GM21529 (cell line): ENCODE results near the gene PPP1R14B.

Experiments
- ATAC-seq: cut with Tn5 transposase; IDR thresholded peaks from one replicate; pipeline ENCODE4 v1.9.1; 2021; ENCODE audit not compliant: unreplicated experiment

PPP1R14B gene, protein sequence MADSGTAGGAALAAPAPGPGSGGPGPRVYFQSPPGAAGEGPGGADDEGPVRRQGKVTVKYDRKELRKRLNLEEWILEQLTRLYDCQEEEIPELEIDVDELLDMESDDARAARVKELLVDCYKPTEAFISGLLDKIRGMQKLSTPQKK

DNA sequence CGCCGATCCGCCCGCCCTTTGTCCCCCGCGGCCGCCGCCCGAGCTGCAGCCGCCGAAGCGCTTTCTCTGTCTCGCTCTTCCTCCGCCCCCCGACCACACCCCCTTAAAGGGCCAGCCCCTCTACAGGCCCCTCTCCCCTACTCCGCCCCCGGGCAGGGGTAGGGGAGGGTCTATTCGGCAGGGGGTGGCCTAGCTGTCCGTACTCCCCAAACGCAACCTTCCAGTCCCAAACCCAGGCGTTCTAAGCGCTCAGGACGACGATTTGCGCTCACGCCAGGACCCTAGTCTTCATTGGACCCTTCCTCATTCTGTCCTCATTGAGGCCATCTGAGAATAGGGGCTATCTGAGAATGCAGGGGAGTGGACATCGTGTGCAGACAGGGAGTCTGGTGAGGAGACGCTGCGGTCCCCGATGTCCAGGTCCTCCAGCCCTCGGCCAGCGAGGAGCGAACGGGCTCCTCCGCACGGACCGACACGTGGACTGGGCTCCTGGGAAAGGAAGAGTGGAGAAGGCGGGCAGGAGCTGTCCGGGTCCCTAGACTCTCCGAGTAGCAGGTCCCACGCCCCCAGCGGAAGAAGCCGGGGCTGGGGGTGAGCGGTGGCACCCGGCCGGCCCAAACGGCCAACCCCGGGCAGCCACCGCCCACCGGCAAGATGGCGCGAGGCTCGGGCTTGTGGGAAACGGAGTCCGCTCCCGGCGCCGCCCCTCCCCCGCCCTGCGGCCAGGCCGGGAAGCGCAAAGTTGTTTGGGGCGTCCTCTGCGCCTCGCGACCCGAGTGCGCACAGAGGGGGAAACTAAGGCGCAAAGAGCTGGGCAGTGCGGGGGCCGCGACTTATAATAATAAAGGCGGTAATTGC lies at the start of gene PPP1R14B:
TSS of gene PPP1R14B (minus strand) at position 73 of the 858 bp plus-strand sequence. CDS start 270 bp downstream, outside the sequence.
- peak; percentile 34 for ATAC-seq

DNA sequence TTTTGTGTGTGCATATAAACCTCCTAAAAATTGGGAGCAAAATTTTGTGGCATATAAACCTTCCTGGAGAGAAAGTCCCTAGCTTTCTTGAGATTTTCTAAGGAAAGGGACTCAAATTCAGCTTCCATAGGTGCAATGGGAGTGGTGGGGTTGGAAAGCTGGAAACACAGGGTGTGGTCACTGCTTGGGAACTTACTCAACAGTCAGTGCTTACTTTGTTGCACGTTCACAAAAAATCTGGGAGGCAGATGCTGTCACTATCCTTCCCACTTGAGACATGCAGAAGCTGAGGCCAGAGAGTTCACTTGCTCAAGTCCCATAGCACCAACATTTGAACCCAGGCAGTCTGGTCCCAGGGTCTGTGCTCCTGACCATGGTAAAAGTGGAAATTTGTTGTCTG lies 49.5 kb upstream of the PPP1R14B start:
- ATAC-seq, result no peak

DNA sequence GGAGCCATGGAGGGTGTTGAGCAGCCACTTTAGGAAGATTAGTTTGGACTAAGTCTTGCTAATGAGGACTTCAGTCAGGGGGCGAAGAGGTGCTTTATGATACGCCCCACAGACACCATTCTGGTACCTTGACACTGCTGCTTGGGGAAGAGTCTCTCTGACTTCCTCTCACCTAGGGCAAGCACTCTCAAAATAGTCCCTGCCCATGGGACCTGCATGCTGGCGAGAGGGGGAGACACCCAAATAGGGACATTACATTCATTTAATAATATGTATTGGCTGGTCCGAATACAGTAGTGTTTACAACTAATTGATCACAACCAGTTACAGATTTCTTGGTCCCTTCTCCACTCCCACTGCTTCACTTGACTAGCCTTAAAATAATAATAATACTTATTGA lies 49.0 kb upstream of the PPP1R14B start:
- ATAC-seq, result no peak

DNA sequence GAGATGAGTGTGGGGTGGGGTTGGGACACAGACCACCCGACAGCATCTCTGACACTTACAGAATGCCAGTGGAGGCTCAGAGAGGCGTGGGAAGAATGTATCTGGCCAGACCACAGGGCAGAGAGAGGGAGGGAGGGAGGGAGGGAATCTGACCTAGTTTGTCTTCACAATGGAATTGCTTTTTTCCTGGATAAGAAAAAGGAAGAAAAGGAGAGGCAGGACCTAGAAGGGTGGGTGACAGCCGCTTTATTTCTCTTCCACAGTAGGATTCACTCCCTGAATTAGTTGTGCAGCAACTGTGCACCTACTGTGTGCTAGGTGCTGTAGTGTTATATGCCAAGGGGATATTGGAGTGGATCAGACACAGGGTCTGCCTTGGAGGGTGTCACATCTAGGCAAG lies 48.0 kb upstream of the PPP1R14B start:
- ATAC-seq, result no peak

DNA sequence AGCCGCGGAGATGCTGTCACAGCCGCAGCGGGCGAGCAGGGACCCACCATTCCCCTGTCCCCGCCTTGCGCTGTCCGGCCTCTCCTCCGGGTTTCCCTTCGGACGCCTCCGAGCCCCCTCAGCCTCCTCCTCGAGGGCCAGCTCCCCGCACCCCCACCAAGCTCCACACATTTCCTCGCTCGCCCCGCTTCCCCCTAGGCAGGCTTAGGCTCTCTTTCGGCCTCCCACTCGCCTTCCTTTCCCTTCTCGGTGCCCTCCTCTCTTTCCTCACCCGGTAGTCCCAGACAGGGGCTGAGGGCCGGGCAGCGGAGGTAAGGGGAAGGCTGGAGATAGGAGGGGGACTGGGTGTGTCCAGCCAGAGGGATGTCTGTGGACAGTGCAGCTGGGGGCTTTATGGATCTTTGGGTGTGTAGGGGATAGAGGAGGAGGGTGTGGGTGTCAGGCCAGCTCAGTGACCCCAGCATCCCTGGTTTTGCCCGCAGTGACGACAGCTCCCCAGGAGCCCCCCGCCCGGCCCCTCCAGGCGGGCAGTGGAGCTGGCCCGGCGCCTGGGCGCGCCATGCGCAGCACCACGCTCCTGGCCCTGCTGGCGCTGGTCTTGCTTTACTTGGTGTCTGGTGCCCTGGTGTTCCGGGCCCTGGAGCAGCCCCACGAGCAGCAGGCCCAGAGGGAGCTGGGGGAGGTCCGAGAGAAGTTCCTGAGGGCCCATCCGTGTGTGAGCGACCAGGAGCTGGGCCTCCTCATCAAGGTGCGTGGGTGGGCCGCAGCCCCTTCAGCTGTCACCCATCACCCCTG lies 45.9 kb upstream of the PPP1R14B start:
- ATAC-seq, result no peak

DNA sequence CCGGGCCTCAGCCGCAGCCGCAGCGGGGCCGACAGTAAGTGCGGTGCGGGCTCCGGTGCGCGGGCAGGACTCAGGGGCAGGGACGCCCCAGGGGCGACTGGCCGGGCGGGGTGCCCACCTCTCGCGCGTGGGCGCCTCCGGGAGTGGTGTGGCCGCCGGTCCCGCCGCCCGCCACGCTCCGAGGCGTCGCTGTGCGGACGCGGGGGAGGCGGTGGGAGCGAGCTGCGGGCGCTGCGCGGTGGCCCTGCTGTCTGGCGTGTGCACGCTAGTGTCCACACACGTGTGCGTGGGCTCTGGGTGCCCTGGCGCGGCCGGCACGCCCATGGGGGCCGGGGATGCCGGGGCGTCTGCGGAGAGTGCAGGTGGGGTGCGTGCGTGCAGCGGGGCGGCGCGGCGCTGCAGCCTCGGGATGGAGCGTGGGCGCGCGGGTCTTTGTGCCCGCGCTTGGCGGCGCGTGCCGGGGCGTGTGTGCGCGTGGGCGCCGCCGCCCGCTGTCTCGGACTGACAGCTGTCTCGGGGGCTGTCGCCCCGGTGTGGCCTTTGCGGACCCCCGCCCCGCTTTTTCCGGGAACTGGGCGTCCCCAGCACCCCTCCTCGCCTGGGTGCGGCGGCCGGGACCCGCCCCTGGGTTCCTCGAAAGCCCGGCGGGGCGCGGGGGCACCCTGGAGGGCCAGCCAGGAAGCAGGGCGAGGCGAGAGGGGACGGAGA lies 45.2 kb upstream of the PPP1R14B start:
- ATAC-seq, result no peak

DNA sequence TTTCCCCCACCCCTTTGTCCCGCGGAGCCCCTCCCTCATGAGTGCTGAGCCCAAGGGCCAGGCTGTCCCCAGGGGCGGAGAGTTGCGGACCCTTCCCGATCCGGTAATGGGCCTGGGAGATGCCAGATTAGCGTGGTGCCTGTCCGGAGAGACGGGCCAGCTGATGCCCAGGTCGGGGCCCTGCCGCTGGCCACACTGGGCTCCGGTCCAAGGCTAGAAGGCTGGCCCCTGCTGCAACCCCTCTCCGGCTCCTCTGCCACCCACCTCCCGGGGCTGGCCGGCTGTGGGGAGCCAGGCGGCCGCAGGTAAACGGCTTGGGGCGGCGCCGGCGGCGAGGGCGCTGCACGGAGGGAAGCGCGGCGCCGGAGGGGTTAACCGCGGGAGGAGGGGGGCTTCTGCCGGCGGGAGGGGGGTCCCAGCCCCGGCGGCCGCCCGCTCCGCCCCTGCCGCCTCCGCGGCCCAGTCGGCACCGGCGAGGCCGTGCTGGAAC lies 44.6 kb upstream of the PPP1R14B start, which contains the start of gene KCNK4:
TSS of gene KCNK4 (plus strand) at position 41 of the 490 bp plus-strand sequence. CDS start 1,717 bp downstream, outside the sequence.
- ATAC-seq, result no peak

DNA sequence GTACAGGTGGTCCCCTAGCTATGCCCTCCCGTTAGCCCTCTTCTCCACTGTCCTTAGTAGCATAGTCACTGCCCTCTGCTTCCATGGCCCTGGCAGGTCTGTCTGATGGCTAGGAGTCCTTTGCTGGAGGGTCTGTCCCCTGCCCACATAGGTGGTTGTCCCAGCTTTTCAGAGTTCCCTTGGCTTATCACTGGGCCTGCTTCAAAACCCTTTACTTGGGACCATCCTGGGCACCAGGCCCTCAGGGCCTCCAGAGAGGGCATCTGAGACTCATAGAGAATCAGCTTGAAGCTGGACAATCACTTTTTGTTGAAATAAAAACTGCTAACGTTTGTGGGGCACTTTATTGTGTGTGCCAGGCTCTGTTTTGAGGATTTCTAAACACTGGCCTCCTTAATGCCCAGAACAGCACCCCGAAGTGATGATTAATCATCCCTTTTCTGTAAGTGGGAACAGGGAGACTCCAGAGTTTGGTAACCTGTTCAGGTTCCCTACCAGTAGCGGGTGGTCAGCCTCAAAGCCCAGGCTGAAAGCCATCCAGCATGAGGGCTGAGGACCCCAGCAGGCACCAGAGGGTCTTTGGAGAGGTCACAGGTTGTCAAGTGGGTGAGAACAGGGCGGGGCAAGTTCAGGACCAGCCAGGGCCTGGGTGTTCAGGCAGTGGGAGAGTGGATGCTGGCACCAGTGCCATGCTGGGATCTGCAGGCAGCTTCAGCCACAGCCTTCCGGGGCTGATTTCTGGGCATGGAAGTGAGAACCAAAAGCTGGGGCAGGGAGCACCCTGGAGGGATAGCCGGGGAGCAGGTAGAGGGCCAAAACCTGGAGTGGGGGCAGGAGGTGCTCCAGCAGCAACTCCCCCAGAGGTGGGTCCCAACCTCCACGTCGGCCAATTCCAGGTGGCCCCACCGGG lies 43.9 kb upstream of the PPP1R14B start:
- no peak for ATAC-seq

DNA sequence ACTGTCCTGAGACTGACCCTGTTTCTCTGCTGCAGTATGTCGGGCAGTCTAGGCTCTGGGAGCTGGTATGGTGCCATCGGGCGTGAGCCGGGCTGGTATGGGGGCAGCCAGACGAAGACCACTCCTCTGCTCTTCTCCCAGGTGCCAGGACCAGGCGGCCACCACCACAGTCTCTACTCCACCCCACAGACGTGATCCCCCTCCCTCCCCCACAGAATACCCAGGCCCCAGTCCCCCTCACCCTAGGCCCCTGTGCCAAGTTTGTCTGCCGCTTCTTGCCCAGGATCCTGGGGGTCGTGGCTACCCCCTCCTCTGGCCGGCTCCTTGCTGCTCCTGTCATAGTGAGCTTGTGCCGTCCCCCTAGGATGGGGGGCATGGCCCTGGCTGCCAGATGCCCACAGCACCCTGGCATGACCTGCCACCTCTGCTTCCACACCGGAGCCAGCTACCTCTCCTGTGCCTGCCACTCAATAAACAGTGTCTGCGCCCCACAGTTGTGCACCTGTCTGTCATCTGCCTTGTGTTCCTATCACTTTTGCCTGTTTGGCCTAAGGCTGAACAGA lies 42.3 kb upstream of the PPP1R14B start:
- ATAC-seq, result no peak

DNA sequence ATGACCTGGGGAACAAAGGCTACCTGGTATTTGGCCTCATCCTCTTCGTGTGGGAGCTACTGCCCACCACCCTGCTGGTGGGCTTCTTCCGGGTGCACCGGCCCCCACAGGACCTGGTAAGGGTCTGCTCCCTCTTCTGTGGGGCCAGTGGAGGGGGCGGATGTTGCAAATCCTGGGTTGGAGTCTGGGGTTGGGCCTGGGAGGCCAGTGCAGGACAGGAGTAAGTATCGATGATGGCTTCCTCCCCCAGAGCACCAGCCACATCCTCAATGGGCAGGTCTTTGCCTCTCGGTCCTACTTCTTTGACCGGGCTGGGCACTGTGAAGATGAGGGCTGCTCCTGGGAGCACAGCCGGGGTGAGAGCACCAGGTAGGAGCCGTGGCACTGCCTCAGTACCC lies 41.6 kb upstream of the PPP1R14B start:
- ATAC-seq, result no peak

DNA sequence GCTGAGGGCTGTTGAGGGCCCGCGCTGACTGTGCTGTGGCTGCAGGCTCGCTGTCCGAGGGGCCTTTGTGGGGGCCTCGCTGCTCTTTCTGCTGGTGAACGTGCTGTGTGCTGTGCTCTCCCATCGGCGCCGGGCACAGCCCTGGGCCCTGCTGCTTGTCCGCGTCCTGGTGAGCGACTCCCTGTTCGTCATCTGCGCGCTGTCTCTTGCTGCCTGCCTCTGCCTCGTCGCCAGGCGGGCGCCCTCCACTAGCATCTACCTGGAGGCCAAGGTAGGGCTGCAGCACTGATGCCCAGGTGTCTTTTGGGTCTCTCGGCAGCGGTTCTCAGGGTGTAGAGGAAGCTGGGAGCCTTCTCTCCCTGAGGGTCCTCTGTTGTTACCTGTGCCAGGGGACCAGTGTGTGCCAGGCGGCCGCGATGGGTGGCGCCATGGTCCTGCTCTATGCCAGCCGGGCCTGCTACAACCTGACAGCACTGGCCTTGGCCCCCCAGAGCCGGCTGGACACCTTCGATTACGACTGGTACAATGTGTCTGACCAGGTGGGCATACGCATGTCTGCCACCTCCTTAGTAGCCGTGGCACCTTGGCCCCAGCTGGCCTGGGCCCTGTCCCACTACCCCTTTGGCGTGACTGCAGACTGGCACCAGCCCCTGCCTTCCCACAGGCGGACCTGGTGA lies 41.1 kb upstream of the PPP1R14B start:
- no peak for ATAC-seq

DNA sequence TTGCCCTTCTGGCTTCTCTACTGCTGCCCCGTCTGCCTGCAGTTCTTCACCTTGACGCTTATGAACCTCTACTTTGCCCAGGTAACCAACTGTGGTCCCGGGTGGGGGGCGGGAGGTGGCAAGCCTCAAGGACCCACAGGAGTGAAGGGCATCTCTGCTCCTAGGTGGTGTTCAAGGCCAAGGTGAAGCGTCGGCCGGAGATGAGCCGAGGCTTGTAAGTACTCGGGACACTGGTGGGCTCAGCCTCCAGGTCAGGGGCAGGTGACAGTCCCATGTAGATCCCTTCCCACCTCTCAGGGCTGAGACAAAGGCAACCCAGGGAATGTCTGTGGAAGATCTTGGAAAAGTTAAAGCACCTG lies 40.0 kb upstream of the PPP1R14B start:
- no peak for ATAC-seq

DNA sequence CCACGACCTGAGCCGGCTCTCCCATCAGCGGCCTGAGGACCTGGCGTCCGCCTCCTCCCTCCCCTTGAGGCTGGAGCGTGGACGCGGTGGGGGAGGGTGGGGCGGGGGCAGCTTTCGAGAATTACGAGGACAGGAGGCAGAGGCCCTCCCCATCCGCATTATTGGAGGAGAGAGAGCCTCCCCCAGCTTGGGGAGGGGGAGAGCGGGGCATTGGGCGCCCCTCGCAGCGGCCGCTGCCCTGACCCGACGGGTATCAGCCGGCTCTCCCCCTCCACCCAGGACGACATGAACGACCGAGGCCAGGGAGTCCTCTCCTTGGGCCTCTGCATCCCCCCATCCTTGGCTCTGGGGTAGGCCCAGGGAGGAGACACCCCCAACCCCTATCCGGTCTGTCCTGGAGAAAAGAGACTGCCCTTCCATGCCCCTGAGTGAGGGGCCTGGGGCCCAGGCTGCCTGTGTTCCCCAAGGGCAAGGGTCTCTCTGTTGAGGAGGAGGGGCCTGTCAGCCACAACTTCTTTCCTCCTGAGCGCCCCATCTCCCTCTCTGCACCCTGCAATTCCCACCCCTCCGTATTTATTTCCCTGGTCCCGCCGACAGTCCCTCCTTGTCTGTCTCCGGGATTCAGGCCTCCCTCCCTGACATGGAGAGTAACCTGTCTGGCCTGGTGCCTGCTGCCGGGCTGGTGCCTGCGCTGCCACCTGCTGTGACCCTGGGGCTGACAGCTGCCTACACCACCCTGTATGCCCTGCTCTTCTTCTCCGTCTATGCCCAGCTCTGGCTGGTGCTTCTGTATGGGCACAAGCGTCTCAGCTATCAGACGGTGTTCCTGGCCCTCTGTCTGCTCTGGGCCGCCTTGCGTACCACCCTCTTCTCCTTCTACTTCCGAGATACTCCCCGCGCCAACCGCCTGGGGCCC lies 39.4 kb upstream of the PPP1R14B start:
- ATAC-seq, result no peak

DNA sequence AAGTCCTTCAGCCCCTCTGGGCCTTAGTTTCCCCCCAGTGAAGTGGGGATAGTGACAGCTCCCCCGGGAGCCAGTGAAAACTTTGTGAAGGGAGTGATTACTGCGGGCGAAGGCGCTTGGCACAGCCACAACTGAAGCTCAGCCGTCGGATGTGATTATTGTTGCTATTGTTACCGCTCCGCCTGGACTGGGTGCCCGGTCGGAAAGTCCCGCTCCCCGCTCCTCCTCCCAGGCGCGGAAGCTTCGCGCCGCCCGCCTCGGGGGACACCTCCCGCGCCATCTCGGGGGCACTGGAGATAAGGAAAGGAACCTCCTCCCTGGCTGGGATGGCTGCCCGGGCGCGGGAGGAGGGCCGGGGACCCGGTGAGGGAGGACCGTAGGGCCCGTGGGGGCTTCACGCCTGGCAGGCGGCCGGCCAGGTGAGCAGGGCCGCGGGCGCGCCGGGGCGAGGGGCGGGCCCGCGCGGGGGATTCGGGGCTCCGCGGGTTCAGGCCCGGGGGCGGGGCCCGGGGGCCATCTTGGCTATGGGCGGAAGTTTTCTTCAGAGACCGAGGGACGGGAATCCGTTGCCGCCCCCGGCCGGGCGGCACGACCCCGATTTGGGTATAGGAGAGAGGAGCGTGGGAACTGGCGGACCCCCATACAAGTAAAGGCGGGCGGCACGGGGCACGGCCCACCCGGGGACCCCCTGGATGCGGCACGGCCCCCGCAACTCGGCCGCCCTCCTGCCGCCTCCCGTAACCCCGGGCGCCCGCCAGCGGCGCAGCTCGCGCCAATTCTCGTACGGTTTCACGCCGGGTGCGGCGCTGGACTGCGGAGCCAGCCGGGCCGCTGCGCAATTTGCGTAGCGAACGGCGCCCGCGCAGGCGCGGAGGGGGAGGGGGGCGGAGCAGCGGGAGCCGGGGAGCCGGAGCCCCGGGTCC lies 38.5 kb upstream of the PPP1R14B start, which contains the start of gene GPR137:
TSS of gene GPR137 (plus strand) at position 887 of the 923 bp plus-strand sequence. CDS start 677 bp downstream, outside the sequence.
- ATAC-seq, result peak; percentile 53

DNA sequence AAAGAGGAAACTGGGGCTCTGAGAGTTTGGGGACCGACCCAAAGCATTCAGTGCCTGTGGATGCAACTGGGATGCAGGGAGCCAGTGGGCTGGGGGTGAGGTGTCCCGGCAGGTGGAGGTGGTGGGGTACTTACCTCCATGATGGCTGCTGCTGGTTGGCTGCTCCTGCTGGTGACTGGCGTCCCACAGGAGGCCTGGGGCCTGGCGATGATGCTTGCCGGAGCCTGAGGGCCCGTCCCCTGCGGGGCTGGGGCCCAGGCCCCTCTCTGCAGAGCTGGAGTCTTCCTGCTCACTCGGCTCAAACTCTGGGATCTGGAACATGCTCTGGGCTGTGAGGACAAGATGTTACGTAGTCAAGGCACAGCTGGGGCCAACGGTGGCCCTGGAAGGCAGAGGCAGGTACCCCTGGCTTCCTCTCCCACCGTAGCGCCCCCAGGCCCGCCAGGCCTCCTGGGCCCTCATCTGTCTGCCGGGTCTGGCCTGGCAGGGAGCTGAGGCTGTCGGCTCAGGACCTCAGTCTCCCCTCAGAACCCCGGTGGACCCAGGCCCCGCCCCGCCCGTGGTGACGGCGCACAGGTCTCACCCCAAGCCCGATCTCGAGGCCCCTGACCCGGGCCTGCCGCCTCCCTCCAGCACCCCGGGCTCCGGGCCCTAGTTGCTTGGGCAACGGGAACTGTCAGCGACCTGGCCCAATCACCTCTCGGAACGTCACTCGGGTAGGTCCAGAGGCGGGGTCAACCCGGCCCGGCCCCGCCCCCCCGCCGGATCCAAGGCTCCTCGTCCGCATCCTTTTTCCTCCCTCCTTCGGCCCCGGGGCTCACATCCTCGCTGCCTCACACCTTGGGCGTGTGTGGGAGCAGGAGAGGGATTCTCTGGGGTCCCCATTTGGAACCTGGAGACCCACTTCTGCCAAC lies 37.6 kb upstream of the PPP1R14B start, which contains the start of gene BAD:
TSS of gene BAD (minus strand) at position 618 of the 914 bp plus-strand sequence. CDS start at position 321, 297 bp downstream.
- ATAC-seq, result peak; percentile 83
